MM.1S (cell line): ENCODE data around the gene HTR2B.

Experiments
- DNase-seq: peaks from one replicate; pipeline ENCODE4 v3.0.0-alpha.2; 2015
- H2AFZ ChIP-seq: fragments of 300-600 bp; sonication (generic); 2 replicates; pipeline ENCODE4 v1.6.0; 2016; ENCODE audit warnings: antibody characterized with exemption, low read length
- H3F3A ChIP-seq: fragments of 300-600 bp; sonication (generic); 2 replicates; pipeline ENCODE4 v1.6.1; 2016; ENCODE audit warnings: mild to moderate bottlenecking, antibody characterized with exemption, low read length, moderate library complexity, mixed read lengths; ENCODE audit not compliant: insufficient read depth
- H3K27ac ChIP-seq: fragments of 300-600 bp; sonication (generic); 2 replicates; pipeline ENCODE4 v1.5.1; 2016; ENCODE audit warnings: mild to moderate bottlenecking, low read length
- H3K27me3 ChIP-seq: fragments of 300-600 bp; sonication (generic); replicated peaks from 2 replicates; pipeline ENCODE4 v1.6.0; 2016; ENCODE audit warnings: low read length; ENCODE audit not compliant: insufficient read depth
- H3K36me3 ChIP-seq: fragments of 300-600 bp; sonication (generic); replicated peaks from 2 replicates; pipeline ENCODE4 v1.6.1; 2016; ENCODE audit warnings: mild to moderate bottlenecking, low read length, mixed read lengths; ENCODE audit not compliant: insufficient read depth
- H3K4me1 ChIP-seq: fragments of 300-600 bp; sonication (generic); 2 replicates; pipeline ENCODE4 v1.6.1; 2016; ENCODE audit warnings: low read length, mixed read lengths
- H3K4me2 ChIP-seq: fragments of 300-600 bp; sonication (generic); 2 replicates; pipeline ENCODE4 v1.6.0; 2016; ENCODE audit warnings: low read depth, low read length
- H3K4me3 ChIP-seq: fragments of 300-600 bp; sonication (generic); 2 replicates; pipeline ENCODE4 v1.5.1; 2016; ENCODE audit warnings: low read length, mixed read lengths
- H3K79me2 ChIP-seq: fragments of 300-600 bp; sonication (generic); 2 replicates; pipeline ENCODE4 v1.6.1; 2016; ENCODE audit warnings: mixed run types, low read length, mixed read lengths
- H3K9ac ChIP-seq: fragments of 300-600 bp; sonication (generic); 2 replicates; pipeline ENCODE4 v1.6.1; 2016; ENCODE audit warnings: low read length, mixed read lengths
- H3K9me2 ChIP-seq: fragments of 300-600 bp; sonication (generic); replicated peaks from 2 replicates; pipeline ENCODE4 v1.6.1; 2016; ENCODE audit warnings: mild to moderate bottlenecking, low read length, mixed read lengths; ENCODE audit not compliant: insufficient read depth
- H3K9me3 ChIP-seq: fragments of 300-600 bp; sonication (generic); replicated peaks from 2 replicates; pipeline ENCODE4 v1.6.1; 2016; ENCODE audit warnings: mild to moderate bottlenecking, low read length, mixed read lengths; ENCODE audit not compliant: insufficient read depth
- H4K20me1 ChIP-seq: fragments of 300-600 bp; sonication (generic); 2 replicates; pipeline ENCODE4 v1.6.1; 2016; ENCODE audit warnings: mild to moderate bottlenecking, low read length, moderate library complexity, mixed read lengths; ENCODE audit not compliant: insufficient read depth
- CTCF ChIP-seq: fragments of 300-600 bp; sonication (generic); IDR thresholded peaks from 2 replicates; pipeline ENCODE4 v1.5.1; 2016; ENCODE audit warnings: antibody characterized with exemption, low read length, mixed read lengths
- EZH2 ChIP-seq: fragments of 300-600 bp; sonication (generic); optimal IDR thresholded peaks from 2 replicates; pipeline ENCODE3; 2017; ENCODE audit warnings: low read depth, mild to moderate bottlenecking, antibody characterized with exemption, low read length, mixed read lengths
- EZH2phosphoT487 ChIP-seq: fragments of 300-600 bp; sonication (generic); IDR thresholded peaks from 2 replicates; pipeline ENCODE4 v1.6.1; 2018; ENCODE audit warnings: antibody characterized with exemption, low read length

HTR2B gene

GRCh38 chr2:231124838-231125568, at the start of gene HTR2B:
TSS of gene HTR2B (minus strand) at chr2:231125042. CDS start at chr2:231123764, 1,278 bp downstream.
- no peak for DNase-seq
- Histone ChIP-seq H3K9me2 (no peaks in the 10 kb centered on the region), H3K4me1 (no peaks in the 10 kb centered on the region), H2AFZ (no peak within 1 kb of the TSS), H3K79me2 (peaks cover 42% of the 10 kb centered on the region), H3K4me2 (no peak within 1 kb of the TSS), H3K27me3 (no peaks in the 10 kb centered on the region), H3K4me3 (no peak within 1 kb of the TSS), H3F3A (no peaks in the 10 kb centered on the region), H3K9me3 (no peaks in the 10 kb centered on the region), H3K36me3 (no peaks in the 10 kb centered on the region), H3K27ac (no peak within 1 kb of the TSS), H4K20me1 (no peaks in the 10 kb centered on the region; the same call in 1 of the 2 replicates), H3K9ac (no peak within 1 kb of the TSS)
- no peak for TF ChIP-seq EZH2phosphoT487
- TF ChIP-seq CTCF: no peak
- no peak for TF ChIP-seq EZH2

GRCh38 chr2:231174211-231174651, 49.4 kb upstream of the HTR2B start:
- Histone ChIP-seq H3F3A (no peaks in the 10 kb centered on the region), H3K4me1 (peaks cover 4% of the 10 kb centered on the region), H3K27me3 (no peaks in the 10 kb centered on the region), H3K9me3 (no peaks in the 10 kb centered on the region), H3K9me2 (no peaks in the 10 kb centered on the region), H3K9ac (no peak overlapping the region), H3K4me3 (no peak overlapping the region), H3K4me2 (no peak overlapping the region), H3K79me2 (no peaks in the 10 kb centered on the region), H3K27ac (no peak overlapping the region), H2AFZ (no peak overlapping the region), H4K20me1 (no peaks in the 10 kb centered on the region), H3K36me3 (no peaks in the 10 kb centered on the region; the same call in 1 of the 2 replicates)
- DNase-seq: no peak
- no peak for TF ChIP-seq EZH2
- no peak for TF ChIP-seq EZH2phosphoT487
- no peak for TF ChIP-seq CTCF

DNA sequence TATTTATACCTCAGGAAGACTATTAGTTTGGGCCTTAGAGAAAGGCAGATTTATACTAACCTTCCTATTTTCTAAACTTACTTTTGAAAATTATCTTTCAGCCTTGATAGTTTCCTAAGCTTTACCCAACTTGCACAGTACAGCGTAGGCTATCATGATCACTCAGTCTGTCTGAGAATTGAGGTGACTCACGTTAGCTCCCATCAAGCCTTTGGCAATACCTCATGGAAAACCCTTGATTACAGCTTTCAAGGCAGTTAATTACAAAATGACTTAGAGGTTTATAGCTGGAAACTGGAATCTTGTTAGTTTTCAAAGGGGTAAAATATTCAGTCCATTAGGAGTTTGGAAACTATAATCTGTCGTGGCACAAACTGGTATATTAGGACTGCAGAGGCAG, 47.2 kb upstream of the HTR2B start:
- Histone ChIP-seq H3K4me1 (no peaks in the 10 kb centered on the region), H3K9ac (no peak overlapping the region), H3F3A (no peaks in the 10 kb centered on the region), H3K27me3 (no peaks in the 10 kb centered on the region), H3K9me2 (no peaks in the 10 kb centered on the region), H3K79me2 (no peaks in the 10 kb centered on the region), H2AFZ (no peak overlapping the region), H3K36me3 (no peaks in the 10 kb centered on the region; the same call in 1 of the 2 replicates), H3K4me3 (no peak overlapping the region), H4K20me1 (no peaks in the 10 kb centered on the region), H3K4me2 (no peak overlapping the region), H3K27ac (no peak overlapping the region), H3K9me3 (no peaks in the 10 kb centered on the region)
- DNase-seq: no peak
- TF ChIP-seq EZH2phosphoT487 (no peak), EZH2 (no peak), CTCF (no peak)
